HEK293 (cell line): ENCODE data around the gene GSN.

ENCODE experiments used
- CTCF ChIA-PET: fragments of 350-600 bp; formaldehyde crosslinking; extraction: SDS; loops from one replicate; lab custom pipeline; 2021; ENCODE audit warnings: antibody characterized with exemption; lab: Yijun Ruan, JAX
- POLR2A ChIA-PET: fragments of 300-600 bp; formaldehyde crosslinking; extraction: SDS; loops from one replicate; lab custom pipeline; 2020; ENCODE audit warnings: antibody characterized with exemption, inconsistent platforms; lab: Yijun Ruan, JAX
- H3K27ac ChIP-seq: fragments of 200-500 bp; sonication (Bioruptor generic); 2 replicates; pipeline ENCODE4 v1.5.1; 2014; ENCODE audit warnings: low read depth, low read length, control low read depth, inconsistent platforms; ENCODE audit errors: extremely low read depth
- H3K36me3 ChIP-seq, 2 experiments: fragments of 200-500 bp in 1 of 2; sonication (Bioruptor generic) in 1 of 2; 1 replicate in 1 of 2; 2 replicates in 1 of 2; pipeline ENCODE4 v1.5.1; 2014 to 2017; ENCODE audit warnings: inconsistent platforms in 2 of 2, low read length in 2 of 2; ENCODE audit not compliant: control insufficient read depth in 2 of 2, insufficient read depth in 1 of 2
- H3K4me1 ChIP-seq: fragments of 200-500 bp; sonication (Bioruptor generic); 2 replicates; pipeline ENCODE4 v1.5.1; 2014; ENCODE audit warnings: mild to moderate bottlenecking, low read length, inconsistent platforms; ENCODE audit not compliant: control insufficient read depth, insufficient read depth
- H3K4me3 ChIP-seq: 2 replicates; pipeline ENCODE4 v1.5.1; 2011; ENCODE audit warnings: low read depth, mild to moderate bottlenecking, control low read depth, low read length, moderate library complexity
- H3K9me3 ChIP-seq: fragments of 200-500 bp; sonication (Bioruptor generic); 2 replicates; pipeline ENCODE4 v1.5.1; 2014; ENCODE audit warnings: low read depth, low read length, inconsistent platforms; ENCODE audit not compliant: control insufficient read depth, insufficient read depth
- GLIS1 ChIP-seq: fragments of 450-650 bp; formaldehyde crosslinking; IDR thresholded peaks from 2 replicates; pipeline ENCODE4 v1.5.1; 2016; ENCODE audit warnings: missing biosample characterization, missing genetic modification characterization
- PRDM1 ChIP-seq: fragments of 450-650 bp; formaldehyde crosslinking; IDR thresholded peaks from 2 replicates; pipeline ENCODE4; 2016; ENCODE audit warnings: missing biosample characterization, missing genetic modification characterization
- TRIM28 ChIP-seq: IDR thresholded peaks from 2 replicates; pipeline ENCODE4 v1.6.1; 2011; ENCODE audit warnings: low read length, control low read depth, borderline replicate concordance
- ZBTB17 ChIP-seq: fragments of 450-650 bp; formaldehyde crosslinking; IDR thresholded peaks from 2 replicates; pipeline ENCODE4 v1.5.1; 2016; ENCODE audit warnings: missing biosample characterization, missing genetic modification characterization
- ZNF146 ChIP-seq: fragments of 450-650 bp; formaldehyde crosslinking; IDR thresholded peaks from 2 replicates; pipeline ENCODE4 v1.5.1; 2016; ENCODE audit warnings: missing biosample characterization, missing genetic modification characterization
- ZNF654 ChIP-seq: fragments of 450-650 bp; formaldehyde crosslinking; IDR thresholded peaks from 2 replicates; pipeline ENCODE4 v1.5.1; 2016; ENCODE audit warnings: low read depth, missing biosample characterization, missing genetic modification characterization
- ZNF677 ChIP-seq: fragments of 450-650 bp; IDR thresholded peaks from 2 replicates; pipeline ENCODE4 v1.5.0; 2018; ENCODE audit warnings: missing biosample characterization, mild to moderate bottlenecking, missing genetic modification characterization, moderate library complexity
- ZNF701 ChIP-seq: fragments of 450-650 bp; formaldehyde crosslinking; IDR thresholded peaks from 2 replicates; pipeline ENCODE4 v1.5.1; 2016; ENCODE audit warnings: missing biosample characterization, missing genetic modification characterization
- ZSCAN30 ChIP-seq: fragments of 450-650 bp; IDR thresholded peaks from 2 replicates; pipeline ENCODE4 v1.5.1; 2018; ENCODE audit warnings: missing biosample characterization, mild to moderate bottlenecking, missing genetic modification characterization, moderate library complexity
- TF ChIP-seq, protein P1 (sequence below): fragments of 450-650 bp; formaldehyde crosslinking; optimal IDR thresholded peaks from 2 replicates; pipeline ENCODE3; 2016; ENCODE audit warnings: missing biosample characterization, mild to moderate bottlenecking, missing genetic modification characterization
- TF ChIP-seq, protein P2 (sequence below): fragments of 450-650 bp; formaldehyde crosslinking; IDR thresholded peaks from 2 replicates; pipeline ENCODE4 v1.5.1; 2016; ENCODE audit warnings: missing biosample characterization, missing genetic modification characterization
- TF ChIP-seq, protein P3 (sequence below): fragments of 450-650 bp; formaldehyde crosslinking; IDR thresholded peaks from 2 replicates; pipeline ENCODE4 v1.5.1; 2016; ENCODE audit warnings: missing biosample characterization, missing genetic modification characterization, low read depth
- TF ChIP-seq, protein P4 (sequence below): fragments of 450-650 bp; formaldehyde crosslinking; IDR thresholded peaks from 2 replicates; pipeline ENCODE4 v1.5.1; 2017; ENCODE audit warnings: missing biosample characterization, missing genetic modification characterization

Gene GSN

DNA sequence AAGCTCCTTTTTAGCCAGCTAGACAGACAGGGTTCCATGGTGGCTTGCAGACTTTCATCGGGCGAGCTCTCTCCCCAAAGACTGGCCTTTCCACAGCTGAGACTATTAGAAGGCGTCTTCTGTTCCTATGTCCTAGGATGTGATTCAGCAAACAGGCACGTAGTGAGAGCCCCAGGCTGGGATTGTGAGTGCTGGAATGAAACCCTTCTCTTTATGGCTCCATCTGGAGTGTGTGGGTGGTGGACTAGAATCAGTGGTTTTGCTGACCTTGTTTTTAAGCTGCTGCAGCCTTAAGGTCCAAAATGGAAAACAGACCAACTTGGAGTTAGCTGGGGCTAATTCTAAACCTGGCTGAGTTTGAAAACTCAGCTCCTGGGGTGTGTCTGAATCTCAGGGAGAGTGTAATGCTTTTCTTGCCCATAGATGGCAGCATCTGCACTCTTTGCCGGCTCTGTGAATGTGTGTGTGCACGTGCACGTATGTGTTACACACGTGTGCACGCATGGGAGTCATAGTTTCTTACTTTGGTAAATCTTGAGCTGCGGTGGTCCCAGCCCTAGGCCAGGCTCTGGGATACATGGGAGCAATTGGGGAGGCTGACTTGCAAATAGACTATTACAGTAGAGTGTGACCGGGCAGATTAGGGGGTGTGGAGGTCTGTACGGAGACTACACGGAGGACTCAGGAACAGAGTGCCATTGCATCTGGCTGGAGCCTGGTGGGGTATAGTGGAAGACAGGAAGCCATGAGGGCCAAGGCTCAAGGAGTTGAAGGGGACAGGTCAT is 10.7 kb downstream of the GSN start:
- TF ChIP-seq ZNF146 (no peak), ZNF654 (tag by site-specific recombination) (peak; percentile 63), ZBTB17 (0 out of 2 replicates have a peak, but pooled peaks have one; percentile 14), ZNF677 (tag by site-specific recombination) (no peak), TRIM28 (0 out of 2 replicates have a peak, but pooled peaks have one; percentile 42), GLIS1 (tag by site-specific recombination) (0 out of 2 replicates have a peak, but pooled peaks have one; percentile 22), PRDM1 (tag by site-specific recombination) (peak; percentile 35; the same call in 1 of the 2 replicates), ZSCAN30 (tag by site-specific recombination) (no peak)
- TF ChIP-seq, protein P1, sequence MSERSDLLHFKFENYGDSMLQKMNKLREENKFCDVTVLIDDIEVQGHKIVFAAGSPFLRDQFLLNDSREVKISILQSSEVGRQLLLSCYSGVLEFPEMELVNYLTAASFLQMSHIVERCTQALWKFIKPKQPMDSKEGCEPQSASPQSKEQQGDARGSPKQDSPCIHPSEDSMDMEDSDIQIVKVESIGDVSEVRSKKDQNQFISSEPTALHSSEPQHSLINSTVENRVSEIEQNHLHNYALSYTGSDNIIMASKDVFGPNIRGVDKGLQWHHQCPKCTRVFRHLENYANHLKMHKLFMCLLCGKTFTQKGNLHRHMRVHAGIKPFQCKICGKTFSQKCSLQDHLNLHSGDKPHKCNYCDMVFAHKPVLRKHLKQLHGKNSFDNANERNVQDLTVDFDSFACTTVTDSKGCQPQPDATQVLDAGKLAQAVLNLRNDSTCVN (tag by site-specific recombination), result peak; percentile 62
- TF ChIP-seq, protein P2, sequence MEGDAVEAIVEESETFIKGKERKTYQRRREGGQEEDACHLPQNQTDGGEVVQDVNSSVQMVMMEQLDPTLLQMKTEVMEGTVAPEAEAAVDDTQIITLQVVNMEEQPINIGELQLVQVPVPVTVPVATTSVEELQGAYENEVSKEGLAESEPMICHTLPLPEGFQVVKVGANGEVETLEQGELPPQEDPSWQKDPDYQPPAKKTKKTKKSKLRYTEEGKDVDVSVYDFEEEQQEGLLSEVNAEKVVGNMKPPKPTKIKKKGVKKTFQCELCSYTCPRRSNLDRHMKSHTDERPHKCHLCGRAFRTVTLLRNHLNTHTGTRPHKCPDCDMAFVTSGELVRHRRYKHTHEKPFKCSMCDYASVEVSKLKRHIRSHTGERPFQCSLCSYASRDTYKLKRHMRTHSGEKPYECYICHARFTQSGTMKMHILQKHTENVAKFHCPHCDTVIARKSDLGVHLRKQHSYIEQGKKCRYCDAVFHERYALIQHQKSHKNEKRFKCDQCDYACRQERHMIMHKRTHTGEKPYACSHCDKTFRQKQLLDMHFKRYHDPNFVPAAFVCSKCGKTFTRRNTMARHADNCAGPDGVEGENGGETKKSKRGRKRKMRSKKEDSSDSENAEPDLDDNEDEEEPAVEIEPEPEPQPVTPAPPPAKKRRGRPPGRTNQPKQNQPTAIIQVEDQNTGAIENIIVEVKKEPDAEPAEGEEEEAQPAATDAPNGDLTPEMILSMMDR (tag by site-specific recombination), result peak; percentile 56
- TF ChIP-seq, protein P3, sequence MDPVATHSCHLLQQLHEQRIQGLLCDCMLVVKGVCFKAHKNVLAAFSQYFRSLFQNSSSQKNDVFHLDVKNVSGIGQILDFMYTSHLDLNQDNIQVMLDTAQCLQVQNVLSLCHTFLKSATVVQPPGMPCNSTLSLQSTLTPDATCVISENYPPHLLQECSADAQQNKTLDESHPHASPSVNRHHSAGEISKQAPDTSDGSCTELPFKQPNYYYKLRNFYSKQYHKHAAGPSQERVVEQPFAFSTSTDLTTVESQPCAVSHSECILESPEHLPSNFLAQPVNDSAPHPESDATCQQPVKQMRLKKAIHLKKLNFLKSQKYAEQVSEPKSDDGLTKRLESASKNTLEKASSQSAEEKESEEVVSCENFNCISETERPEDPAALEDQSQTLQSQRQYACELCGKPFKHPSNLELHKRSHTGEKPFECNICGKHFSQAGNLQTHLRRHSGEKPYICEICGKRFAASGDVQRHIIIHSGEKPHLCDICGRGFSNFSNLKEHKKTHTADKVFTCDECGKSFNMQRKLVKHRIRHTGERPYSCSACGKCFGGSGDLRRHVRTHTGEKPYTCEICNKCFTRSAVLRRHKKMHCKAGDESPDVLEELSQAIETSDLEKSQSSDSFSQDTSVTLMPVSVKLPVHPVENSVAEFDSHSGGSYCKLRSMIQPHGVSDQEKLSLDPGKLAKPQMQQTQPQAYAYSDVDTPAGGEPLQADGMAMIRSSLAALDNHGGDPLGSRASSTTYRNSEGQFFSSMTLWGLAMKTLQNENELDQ (tag by site-specific recombination), result no peak
- TF ChIP-seq, protein P4, sequence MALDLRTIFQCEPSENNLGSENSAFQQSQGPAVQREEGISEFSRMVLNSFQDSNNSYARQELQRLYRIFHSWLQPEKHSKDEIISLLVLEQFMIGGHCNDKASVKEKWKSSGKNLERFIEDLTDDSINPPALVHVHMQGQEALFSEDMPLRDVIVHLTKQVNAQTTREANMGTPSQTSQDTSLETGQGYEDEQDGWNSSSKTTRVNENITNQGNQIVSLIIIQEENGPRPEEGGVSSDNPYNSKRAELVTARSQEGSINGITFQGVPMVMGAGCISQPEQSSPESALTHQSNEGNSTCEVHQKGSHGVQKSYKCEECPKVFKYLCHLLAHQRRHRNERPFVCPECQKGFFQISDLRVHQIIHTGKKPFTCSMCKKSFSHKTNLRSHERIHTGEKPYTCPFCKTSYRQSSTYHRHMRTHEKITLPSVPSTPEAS (tag by site-specific recombination), result peak; percentile 90
- Histone ChIP-seq H3K36me3 (no peaks in the 10 kb centered on the region), H3K4me1 (peaks cover 3% of the 10 kb centered on the region; the same call in 1 of the 2 replicates), H3K9me3 (no peaks in the 10 kb centered on the region), H3K4me3 (no peak overlapping the region), H3K27ac (no peak overlapping the region)
- CTCF ChIA-PET, result interaction anchor here (0.5 to 3.2 kb wide), 56 partner anchors 10 to 523 kb away, joined by 3 to 82 read pairs (median 4); partner anchors contain the start of genes GSN and RAB14
- POLR2A ChIA-PET, result interaction anchor here (0.7 to 2.4 kb wide), 3 partner anchors 8 to 41 kb away, joined by 3 to 17 read pairs (median 4); partner anchors contain the start of gene GSN

DNA sequence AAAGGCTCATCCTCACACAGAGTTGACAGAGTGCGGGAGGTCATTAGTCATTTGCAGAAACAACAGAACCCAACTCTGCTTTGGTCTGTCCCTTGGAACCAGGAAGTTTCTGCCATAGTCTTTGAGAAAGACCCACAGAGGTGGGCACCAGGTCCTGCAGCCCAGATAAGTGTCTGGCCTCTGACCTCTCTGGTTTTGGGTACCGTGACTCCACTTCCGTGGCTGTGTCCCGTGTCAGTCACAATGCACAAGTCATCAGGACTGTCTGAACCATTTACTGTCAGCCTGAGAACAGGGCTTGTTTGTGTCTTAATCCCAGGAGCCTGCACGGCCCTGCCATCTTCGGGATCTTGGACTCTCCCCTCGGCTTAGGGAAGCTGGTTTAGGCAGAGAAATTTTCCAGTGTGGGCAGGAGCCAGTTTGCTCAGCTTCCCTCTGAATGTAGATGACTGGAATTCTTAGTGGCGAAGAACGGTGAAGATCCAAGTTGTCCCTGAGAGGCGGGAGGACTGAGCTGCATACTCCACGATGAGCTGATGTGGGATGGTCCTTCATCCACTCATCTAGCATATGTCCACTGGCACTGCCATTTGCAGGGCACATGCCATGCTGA is 11.9 kb downstream of the GSN start:
- ChIA-PET POLR2A (interaction anchor here (0.8 kb wide), 1 partner anchor 11 kb away, joined by 3 read pairs; no protein-coding TSS in a partner anchor), CTCF (interaction anchor here (0.6 to 3.9 kb wide), 10 partner anchors 12 to 120 kb away, joined by 3 to 40 read pairs (median 6); partner anchors contain the start of gene GSN)
- H3K4me1 ChIP-seq, result peaks cover 3% of the 10 kb centered on the region; the same call in 1 of the 2 replicates
- H3K4me3 ChIP-seq, result no peak overlapping the region
- no peaks in the 10 kb centered on the region for H3K36me3 ChIP-seq
- H3K27ac ChIP-seq, result no peak overlapping the region
- no peak for TF ChIP-seq ZNF701 (tag by site-specific recombination)
- no peaks in the 10 kb centered on the region for H3K9me3 ChIP-seq
